ENCODE measurements around the gene FUCA2.

The FUCA2 gene, protein sequence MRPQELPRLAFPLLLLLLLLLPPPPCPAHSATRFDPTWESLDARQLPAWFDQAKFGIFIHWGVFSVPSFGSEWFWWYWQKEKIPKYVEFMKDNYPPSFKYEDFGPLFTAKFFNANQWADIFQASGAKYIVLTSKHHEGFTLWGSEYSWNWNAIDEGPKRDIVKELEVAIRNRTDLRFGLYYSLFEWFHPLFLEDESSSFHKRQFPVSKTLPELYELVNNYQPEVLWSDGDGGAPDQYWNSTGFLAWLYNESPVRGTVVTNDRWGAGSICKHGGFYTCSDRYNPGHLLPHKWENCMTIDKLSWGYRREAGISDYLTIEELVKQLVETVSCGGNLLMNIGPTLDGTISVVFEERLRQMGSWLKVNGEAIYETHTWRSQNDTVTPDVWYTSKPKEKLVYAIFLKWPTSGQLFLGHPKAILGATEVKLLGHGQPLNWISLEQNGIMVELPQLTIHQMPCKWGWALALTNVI
- total RNA-seq, result 5.9 to 10.3 (median 6.8) reads per million in 4 donors

DNA sequence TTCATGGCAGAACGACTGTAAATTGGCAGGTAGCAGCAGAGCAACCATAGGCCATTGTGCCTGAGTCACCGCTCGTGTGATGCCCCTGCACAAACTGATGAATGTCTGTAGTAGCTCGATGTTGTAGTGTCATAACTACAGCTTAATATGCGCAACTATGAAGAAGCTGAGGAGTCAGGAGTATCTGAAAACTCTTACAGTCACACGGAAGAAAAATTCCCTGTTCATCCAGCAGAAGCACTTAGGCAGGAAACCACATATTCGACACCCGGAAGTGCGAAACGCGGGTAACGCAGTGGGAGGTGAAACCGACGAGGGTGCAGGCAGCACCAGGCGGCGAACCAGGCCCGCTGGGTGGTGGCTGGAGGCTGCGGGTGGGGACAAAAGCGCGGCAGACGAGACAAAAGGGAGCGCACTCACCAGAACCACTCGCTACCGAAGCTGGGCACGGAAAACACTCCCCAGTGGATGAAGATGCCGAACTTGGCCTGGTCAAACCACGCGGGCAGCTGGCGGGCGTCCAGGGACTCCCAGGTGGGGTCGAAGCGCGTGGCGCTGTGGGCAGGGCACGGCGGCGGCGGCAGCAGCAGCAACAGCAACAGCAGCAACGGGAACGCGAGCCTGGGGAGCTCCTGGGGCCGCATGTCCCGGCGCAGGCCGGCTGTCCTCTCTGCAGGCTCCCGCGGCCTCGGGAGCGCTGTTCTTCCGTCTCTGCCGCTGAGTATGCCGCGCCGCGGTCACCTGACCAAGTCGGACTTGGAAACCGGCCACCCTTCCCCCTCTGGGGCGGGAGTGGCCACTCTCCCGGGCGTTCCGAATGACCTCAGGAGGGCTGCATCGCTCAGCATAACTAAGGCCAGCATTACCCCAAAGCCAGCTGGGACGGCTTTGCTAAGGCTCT lies at the start of gene FUCA2:
FUCA2 (minus strand) TSS at position 730 of the 901 bp plus-strand sequence; CDS start at position 644, 86 bp downstream.
- DNase-seq, result peak; percentile 38 to 81 (median 53)

DNA sequence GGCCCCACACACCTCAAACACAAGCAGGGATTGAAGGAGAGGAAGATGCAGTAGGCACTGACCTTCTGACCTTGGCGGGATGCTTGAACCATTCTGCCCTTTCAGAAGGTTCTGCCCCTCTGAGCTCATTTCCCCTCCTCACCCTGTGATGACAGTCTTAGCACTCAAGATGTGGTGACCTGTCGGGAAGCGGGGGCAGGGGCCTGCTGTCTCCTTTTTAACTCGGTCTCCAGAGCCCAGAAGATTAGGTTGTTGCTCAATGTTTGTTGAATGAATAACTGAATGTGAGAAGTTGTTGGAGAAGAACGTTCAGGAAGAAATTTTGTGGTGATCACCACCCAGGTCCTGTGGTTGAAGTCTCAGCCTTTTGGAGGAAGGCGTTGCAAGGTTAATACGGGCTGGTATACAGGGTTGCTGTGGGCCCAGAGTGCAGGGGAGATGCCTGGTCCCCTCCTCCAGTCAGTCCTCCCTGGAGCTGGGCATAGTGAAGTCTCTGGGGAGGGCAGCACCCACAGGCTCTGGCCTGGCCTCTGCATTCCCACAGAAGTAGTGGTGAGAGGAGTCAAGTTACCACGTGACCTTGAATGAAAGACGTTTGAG lies 49.7 kb upstream of the FUCA2 start:
- no peak for DNase-seq

DNA sequence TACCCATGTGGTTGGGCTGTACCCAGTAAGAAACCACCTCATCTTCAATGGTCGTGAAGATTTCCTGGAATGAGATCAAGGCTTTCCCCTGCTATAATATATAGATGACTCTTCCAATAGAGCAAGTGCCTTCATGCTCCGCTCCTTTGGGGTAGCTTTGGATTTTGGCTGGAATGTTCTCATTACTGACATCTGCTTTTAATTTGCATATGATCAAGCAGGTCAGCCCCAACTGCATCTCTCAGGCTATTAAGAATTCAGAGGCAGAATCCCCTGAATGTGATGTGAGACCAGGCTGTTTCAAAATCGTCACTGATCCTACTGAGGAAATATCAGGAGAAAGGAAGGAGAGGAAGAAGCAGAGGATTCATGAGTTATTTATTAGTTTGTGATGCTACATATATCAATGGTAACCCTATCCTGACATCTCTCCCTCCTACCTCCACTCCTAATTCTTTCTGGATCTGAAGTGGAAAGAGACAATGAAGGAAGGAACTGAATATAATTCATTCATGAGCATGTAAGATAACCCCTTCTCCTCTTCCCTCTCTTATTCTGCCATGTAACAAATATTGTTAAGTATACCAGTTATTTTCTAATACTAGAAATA lies 47.6 kb upstream of the FUCA2 start:
- DNase-seq, result no peak

DNA sequence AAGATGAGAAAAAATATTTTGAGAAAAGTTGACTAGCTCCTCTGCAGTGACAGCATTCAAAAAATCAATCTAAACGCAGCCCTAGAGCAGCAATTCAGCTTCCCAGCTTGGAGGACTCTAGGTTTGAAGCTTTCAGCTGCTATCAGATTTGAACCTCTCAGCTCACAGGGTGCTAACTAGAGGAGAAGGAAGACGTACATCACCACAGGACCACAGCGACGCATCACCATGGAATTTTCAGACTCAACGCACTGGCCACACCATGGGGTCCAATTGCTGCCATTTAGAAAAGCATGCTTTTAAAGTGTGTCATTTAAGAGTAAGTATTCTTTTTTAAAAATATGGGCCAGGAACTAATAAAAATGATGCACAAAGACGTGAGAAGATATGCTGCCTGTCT lies 45.0 kb upstream of the FUCA2 start:
- DNase-seq, result no peak

DNA sequence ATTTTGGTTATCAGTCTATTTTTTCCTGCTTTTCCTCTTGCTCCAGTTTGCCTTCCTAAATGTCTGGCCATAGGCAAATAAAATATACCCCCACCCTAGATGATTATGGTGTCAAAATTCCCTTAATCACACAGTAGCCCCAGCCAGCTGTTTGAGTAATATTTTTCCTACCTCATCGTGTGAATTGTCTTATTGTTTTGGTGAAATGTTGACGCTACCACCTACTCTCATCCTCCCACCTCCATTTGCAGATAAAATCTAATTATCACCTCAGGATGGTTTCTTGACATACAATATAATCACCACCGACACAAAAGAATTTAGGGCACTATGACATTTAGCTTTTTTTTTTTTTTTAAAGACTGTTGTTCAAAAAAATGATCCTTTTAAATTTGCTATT lies 44.1 kb upstream of the FUCA2 start:
- no peak for DNase-seq

DNA sequence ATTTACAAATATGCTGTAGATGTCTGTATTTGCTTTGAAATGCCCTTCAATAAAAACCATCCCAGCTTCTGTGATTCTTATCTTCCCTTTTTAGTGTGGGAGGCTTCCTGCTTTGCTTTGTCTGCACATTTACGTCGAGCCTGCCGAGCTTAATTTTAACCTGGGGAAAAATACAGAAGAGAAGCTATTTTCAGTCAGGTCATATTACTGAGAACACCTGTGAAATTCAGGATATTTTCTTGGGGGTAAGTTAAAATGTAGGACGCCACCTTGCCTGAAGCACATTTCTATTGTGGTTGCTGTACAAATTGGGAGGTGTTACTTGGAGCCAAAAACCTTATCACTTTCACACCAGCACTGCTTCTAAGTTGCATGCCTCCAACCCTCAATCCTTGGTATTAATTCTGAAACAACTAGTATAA lies 43.6 kb upstream of the FUCA2 start:
- no peak for DNase-seq

DNA sequence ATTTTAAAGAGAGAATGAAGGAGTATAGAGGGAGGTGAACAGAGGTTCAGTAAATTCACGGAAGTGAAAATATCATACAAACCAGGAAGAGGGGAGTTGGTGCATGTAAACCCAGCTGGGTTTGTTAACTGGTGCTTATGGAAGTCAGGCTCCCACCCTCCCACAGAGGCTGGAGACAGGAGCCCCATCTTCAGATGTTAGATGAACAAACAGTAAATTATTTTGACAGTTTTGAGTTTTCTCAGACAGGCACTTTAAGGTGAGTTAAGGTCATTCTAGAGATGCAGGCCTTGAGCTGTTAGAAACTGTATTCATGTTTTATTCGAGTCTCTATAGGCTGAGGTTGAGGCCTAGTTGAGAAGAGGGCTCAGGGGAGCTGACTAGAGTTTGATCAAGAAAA lies 41.8 kb upstream of the FUCA2 start:
- no peak for DNase-seq

DNA sequence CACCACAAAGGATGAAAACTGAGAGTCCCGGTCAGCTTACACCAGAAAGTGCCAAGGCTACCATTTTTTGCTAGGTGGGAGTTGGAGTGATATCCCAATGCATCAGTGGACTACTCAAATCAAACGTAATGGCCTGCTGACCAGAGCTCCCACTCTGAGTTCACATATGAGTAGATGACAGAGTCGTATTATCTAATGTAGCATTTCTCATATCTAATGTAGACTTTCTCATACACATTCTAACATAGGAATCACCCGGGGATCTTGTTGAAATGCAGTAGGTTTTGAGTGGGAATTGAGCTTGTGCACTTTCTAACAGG lies 38.4 kb upstream of the FUCA2 start:
- no peak for DNase-seq

DNA sequence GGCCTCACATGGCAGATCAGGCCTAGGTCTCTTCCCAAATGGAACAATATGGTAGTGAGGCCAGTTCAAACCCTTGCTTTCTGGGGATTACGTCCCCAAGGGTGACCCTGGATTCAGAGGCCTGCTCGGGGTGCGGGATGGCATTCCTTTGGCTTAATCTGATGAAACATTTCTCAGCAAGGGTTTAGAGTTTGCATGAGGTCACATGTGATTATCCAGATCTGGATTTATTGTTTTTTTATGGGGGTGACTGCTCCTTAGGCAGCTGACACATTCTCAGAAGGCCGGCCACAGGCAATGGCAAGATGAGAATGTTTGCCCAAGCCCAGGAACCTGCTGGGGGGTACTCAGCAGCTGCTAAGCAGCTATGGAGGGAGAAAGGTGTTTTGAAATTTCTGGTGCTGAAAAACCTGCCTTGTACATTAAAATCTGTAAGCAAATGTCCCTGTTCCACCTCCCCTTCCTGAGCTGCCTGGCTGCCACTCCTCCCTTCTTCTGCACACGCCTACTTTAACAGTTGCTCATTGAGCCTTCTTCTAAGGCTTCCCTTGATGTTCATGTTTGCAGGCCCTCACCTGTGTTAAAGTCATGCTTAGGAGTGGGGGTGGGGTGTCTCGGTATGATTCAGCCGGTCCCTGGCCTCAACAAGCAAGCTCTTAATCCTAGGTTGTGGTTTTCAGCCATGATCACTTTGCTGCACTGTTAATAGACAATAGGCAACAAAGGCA lies 37.9 kb upstream of the FUCA2 start:
- DNase-seq, result peak in 1 of 5 donors; percentile 80

DNA sequence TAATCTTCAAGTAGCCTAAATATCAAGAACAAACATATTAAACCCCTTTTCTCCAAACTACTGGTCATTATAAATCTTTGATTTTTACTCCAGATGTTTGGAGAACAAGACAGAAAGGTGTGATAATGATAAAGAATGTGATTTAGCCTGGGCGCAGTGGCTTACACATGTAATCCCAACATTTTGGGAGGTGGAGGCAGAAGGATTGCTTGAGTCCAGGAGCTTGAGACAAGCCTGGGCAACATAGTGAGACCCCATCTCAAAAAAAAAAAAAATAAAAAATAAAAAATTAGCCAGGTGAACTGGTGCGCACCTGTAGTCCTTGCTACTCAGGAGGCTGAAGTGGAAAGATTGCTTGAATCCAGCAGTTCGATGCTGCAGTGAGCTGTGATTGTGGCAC lies 35.1 kb upstream of the FUCA2 start:
- no peak for DNase-seq

DNA sequence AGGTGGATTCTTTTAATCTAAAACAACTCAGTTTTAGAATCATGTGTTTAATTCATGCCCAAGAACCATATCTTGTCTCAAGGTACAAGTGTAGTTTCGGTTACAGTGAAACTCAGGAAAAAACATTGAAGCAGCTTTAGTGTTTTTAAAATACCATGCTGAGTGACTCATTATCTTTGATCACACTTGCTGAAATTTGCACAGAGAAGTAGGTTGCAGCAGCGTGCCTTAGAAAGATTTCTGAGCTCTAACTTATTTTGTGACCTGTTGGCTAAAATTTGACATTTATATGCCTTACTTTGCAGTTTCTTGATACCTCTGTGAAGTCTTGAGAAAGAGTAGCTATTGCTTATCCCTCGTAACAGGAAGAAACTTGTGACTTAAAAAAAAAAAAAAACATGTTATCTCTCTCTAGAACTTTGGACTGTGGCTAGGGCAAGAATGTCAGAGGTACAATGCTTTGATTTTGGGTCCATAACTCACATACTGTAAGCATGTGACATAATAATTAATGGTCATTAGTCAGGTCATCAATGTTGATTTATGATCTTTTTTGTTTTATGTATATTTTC lies 34.5 kb upstream of the FUCA2 start:
- DNase-seq, result peak in 1 of 5 donors; percentile 67

DNA sequence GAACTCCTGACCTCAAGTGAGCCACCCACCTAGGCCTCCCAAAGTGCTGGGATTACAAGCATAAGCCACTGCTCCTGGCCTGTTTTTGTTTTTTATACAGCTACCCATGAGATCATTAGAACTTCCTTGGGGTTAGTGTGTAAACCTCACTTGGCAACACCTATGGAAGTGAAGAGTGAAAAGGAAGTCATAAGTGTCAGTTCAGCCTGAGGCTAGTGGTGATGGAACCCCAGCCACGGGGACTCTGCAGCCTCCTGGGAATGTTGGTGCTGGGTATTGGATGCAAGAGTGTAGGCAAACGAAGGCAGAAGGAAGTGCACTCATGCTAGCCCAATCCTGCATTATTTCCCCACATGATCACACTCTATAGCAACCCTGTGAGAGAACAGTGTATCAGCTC lies 33.6 kb upstream of the FUCA2 start:
- DNase-seq, result no peak

DNA sequence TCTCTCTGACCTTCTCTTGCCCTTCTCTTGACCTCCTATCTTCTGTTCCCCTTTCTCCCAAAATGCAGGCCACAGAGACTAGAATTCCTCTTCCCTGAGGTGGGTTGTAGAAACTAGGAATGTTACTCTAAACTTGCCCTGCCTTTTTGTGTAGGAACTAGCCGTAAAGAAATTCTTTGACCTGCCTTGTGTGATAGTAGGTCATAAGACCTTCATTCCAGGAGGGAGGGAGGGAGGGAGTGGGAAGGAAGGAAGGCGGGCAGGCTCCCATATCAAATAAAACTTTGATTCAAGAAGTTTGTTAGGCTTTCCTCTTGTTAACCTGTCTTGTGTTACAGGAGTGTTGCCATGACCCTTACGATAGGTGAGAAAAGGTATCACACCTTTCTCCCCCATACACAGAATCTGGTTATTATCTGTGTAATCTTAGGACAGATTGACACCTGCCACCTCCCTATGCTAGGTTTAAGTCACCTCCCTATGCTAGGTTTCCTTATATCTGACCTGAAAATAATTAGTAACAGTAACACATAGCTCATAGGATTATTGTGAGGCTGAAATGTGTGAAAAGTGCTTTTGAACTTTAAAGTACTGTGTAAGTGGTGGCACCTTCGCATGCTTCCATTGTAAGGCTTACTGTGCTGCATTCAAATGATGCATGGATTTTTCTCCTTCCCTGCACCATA lies 32.6 kb upstream of the FUCA2 start:
- DNase-seq, result no peak

DNA sequence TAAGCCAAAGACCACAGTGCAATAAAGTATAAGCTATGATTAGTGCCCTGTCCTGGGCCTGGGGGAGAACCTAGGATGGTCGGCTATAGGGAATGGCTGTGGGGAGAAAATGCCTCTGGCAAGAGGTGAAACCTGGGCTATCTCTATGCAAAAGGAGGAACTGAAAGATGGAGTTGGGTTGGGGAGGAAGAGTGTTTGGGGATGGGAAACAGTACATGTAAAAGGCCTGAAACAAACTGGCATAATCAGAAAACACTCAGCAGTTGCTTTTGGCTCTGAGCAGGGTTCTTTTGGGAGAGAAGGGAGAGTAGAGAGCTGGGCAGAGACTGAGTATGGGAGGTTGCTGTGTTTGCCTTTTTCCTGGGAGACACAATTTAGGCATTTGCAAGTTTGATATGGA lies 31.9 kb upstream of the FUCA2 start:
- no peak for DNase-seq

DNA sequence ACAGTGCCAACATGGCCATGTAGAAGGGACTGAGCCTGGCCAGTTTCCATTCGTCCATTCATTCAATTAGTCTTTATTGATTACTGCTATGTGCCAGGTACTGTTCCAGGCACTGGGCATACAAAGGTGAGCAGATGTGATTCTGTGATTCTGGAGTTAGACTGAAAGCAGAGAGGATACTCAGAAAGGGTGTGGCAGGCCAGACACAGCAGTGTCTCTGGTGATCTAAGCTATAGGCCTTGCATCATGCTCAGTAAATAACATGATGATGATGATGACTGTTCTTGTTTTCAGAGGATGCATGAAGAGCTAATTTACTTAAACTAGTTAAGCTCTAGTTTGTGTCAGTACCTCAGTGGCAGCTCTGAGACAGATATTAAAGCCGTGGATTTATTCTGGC lies 31.4 kb upstream of the FUCA2 start:
- peak in 1 of 5 donors; percentile 75 for DNase-seq

DNA sequence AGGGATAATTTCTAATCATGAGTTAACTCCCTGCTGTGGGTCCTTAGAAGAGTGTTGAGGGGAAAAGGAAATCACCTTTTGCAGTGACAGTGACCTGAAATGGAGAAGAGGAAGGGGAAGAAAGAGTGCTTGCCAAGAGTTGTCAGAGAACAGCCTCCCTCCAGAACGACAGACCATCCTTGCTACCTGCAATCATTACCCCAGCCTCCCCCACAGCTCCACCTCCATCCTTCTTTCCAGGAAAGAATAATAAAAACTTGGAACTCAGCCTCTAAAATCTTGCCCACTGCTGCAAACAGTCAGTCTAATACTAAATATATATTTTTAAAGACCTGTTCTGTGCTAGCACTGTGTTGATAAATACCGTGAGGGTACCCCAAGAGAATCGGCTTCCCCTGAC lies 28.7 kb upstream of the FUCA2 start:
- no peak for DNase-seq

DNA sequence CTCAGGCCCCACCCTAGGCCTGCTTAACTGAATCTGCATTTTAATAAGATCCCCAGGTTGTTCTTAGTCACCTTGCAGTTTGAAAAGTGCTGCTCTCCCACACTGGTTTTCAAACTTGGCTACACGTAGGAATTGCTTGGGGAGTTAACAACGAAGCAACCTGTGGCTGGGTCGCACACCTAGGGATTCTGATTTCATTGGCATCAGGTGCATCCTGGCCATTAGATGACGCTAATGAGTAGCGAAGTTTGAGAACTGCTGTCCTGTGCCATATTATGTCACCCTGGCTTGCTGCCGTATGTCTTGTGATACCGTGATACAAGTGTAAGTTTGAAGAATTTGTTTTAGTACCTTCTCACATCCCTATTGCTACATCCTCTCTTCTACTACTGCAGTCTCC lies 28.2 kb upstream of the FUCA2 start:
- DNase-seq, result peak in 1 of 5 donors; percentile 35

DNA sequence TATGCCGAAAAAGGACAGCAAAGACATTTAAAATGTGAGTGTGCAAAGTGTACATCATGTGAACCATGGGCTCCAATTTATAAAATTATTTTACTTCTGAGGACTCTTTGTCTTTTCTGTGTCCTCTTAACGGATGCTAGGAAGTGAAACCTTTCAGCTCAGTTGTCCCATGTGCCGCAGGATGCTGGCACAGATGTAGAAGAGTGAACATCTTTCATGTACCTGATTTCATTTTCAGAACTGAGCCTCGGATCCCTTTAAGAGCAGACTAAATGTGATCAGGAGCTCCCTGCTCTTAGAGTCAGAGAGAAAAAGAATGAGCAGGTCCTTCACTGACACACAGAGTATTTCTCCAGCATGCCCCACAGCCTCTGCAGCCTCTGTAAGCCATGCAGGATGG lies 27.6 kb upstream of the FUCA2 start:
- DNase-seq, result peak in 1 of 5 donors; percentile 67

DNA sequence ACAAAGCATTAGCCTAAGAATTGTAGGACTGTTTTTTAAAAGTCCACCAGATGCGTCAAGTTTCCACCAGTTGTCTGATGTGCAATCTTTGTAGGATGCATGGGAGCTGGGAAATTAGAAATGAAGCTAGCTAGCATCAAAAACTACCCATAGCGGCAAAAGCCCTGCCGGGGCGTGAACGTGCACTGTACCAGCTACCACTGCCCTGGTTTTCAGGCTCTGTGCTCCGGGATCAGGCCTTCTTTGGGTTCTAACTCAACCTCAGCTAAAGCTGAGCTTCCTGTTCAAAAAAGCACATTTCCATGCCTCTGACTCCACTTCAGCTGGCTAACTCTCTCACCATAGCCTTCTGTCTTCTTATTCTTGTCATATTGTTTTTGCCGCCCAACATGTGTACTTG lies 26.9 kb upstream of the FUCA2 start:
- DNase-seq, result peak in 1 of 5 donors; percentile 30

DNA sequence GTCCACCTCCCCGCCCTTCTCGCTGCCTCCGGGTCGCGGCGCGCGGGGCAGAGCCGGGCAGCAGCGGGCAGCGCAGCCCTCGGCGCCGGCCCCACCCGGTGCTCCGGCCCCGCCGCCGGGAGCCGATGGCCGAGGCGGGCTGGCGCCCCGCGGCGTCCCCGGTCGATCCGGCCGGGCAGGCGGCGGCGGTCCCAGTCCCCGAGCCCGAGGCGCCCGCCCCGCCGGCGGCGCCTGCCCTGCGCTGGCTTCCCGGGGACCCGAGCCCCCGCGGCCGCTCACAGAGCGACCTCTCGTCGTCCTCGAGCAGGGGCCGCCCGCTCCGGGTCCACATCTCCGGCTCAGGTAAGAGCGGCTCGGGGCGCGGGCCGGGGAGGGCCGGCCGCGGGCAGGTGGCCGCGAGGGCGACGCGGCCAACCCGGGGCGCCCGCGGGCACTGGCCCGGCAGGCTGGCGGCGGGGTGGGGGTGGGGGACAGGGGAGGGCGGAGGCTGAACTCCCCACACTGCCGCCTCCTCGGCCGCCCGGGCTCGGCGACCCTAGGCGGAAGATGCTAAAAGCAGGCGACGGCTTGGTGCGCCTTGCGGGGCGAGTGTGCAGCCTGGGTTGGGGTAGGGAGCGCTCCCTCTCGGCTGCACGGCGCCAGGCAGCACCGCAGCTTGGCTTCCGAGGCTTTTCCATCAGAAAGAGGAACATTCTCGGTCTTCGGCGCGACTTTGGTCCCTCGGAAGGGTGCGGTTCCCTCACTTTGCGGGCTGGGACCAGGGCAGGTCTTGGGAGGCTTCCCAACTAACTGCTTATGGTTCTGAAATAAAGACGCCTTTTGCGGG lies 25.6 kb upstream of the FUCA2 start:
- DNase-seq, result peak; percentile 28 to 75 (median 45)

Measured in T-helper 1 cell (primary cell).